H9 (cell line): ENCODE results near the gene LDLRAD4. TPM values are rescaled to one million over a fixed set of nuclear protein-coding genes. Genes with fewer than 3 reads are reported as not detected.

ENCODE experiments used
- DNase-seq: peaks from one replicate; pipeline ENCODE4 v3.0.0-alpha.2; 2017
- H2AFZ ChIP-seq: one replicate; pipeline ENCODE4 v1.6.1; 2013; ENCODE audit warnings: mild to moderate bottlenecking, low read length, control low read depth, moderate library complexity
- H2AK5ac ChIP-seq: 2 replicates; pipeline ENCODE4 v1.6.1; 2013; ENCODE audit warnings: low read length, control low read depth, mixed read lengths; ENCODE audit not compliant: insufficient read length
- H2BK120ac ChIP-seq: one replicate; pipeline ENCODE4 v1.6.1; 2013; ENCODE audit warnings: low read depth, mild to moderate bottlenecking, low read length, control low read depth, inconsistent platforms; ENCODE audit not compliant: poor library complexity, severe bottlenecking
- H2BK12ac ChIP-seq: 2 replicates; pipeline ENCODE4 v1.6.1; 2013; ENCODE audit warnings: low read length, control low read depth, mixed read lengths, low read depth; ENCODE audit not compliant: insufficient read length
- H2BK15ac ChIP-seq: 2 replicates; pipeline ENCODE4 v1.6.1; 2013; ENCODE audit warnings: low read depth, low read length, control low read depth
- H2BK20ac ChIP-seq: one replicate; pipeline ENCODE4 v1.6.1; 2013; ENCODE audit warnings: low read depth, mild to moderate bottlenecking, low read length, control low read depth, inconsistent platforms; ENCODE audit not compliant: poor library complexity, severe bottlenecking
- H2BK5ac ChIP-seq: 2 replicates; pipeline ENCODE4 v1.6.1; 2013; ENCODE audit warnings: low read length, control low read depth, mixed read lengths; ENCODE audit not compliant: insufficient read length
- H3K14ac ChIP-seq: 2 replicates; pipeline ENCODE4 v1.6.1; 2013; ENCODE audit warnings: low read length, control low read depth; ENCODE audit not compliant: insufficient read depth
- H3K18ac ChIP-seq: 2 replicates; pipeline ENCODE4 v1.6.1; 2013; ENCODE audit warnings: low read depth, mild to moderate bottlenecking, mixed read lengths, low read length, control low read depth; ENCODE audit not compliant: insufficient read length
- H3K23ac ChIP-seq: 2 replicates; pipeline ENCODE4 v1.6.1; 2013; ENCODE audit warnings: low read length, control low read depth, mixed read lengths, low read depth; ENCODE audit not compliant: insufficient read length
- H3K23me2 ChIP-seq: 2 replicates; pipeline ENCODE4 v1.6.1; 2013; ENCODE audit warnings: low read depth, mild to moderate bottlenecking, mixed read lengths, low read length, control low read depth; ENCODE audit not compliant: insufficient read length, poor library complexity, severe bottlenecking
- H3K27ac ChIP-seq: 2 replicates; pipeline ENCODE4 v1.5.1; 2013; ENCODE audit warnings: low read length, control low read depth, mixed read lengths, low read depth; ENCODE audit not compliant: insufficient read length
- H3K27me3 ChIP-seq: 2 replicates; pipeline ENCODE4 v1.6.1; 2013; ENCODE audit warnings: low read length, control low read depth, inconsistent platforms; ENCODE audit not compliant: insufficient read depth
- H3K4ac ChIP-seq: 2 replicates; pipeline ENCODE4 v1.6.1; 2013; ENCODE audit warnings: low read depth, mild to moderate bottlenecking, control low read depth, inconsistent platforms, low read length, moderate library complexity
- H3K4me1 ChIP-seq: 2 replicates; pipeline ENCODE4 v1.6.1; 2013; ENCODE audit warnings: low read length, control low read depth, inconsistent platforms; ENCODE audit not compliant: insufficient read depth
- H3K4me2 ChIP-seq: 2 replicates; pipeline ENCODE4 v1.6.1; 2013; ENCODE audit warnings: low read length, control low read depth, mixed read lengths; ENCODE audit not compliant: insufficient read length, insufficient read depth
- H3K56ac ChIP-seq: 2 replicates; pipeline ENCODE4 v1.6.1; 2013; ENCODE audit warnings: low read depth, mild to moderate bottlenecking, mixed read lengths, low read length, control low read depth; ENCODE audit not compliant: insufficient read length
- H3K79me1 ChIP-seq: 2 replicates; pipeline ENCODE4 v1.6.1; 2013; ENCODE audit warnings: low read depth, mild to moderate bottlenecking, moderate library complexity, low read length, control low read depth, inconsistent platforms; ENCODE audit not compliant: insufficient read depth, poor library complexity, severe bottlenecking
- H3K79me2 ChIP-seq: 2 replicates; pipeline ENCODE4 v1.6.1; 2013; ENCODE audit warnings: low read length, control low read depth, inconsistent platforms; ENCODE audit not compliant: insufficient read depth
- H3K9ac ChIP-seq: 2 replicates; pipeline ENCODE4 v1.6.1; 2013; ENCODE audit warnings: low read length, control low read depth, mixed read lengths; ENCODE audit not compliant: insufficient read length; ENCODE audit errors: extremely low read depth
- H3K9me3 ChIP-seq: one replicate; pipeline ENCODE4 v1.6.1; 2013; ENCODE audit warnings: low read depth, low read length, inconsistent platforms; ENCODE audit not compliant: control insufficient read depth
- H3T11ph ChIP-seq: one replicate; pipeline ENCODE4 v1.6.1; 2013; ENCODE audit warnings: mild to moderate bottlenecking, low read length, control low read depth, inconsistent platforms
- H4K20me1 ChIP-seq: one replicate; pipeline ENCODE4 v1.6.1; 2013; ENCODE audit not compliant: control insufficient read depth, insufficient read length, insufficient read depth
- H4K5ac ChIP-seq: 2 replicates; pipeline ENCODE4 v1.6.1; 2013; ENCODE audit warnings: low read depth, mild to moderate bottlenecking, mixed read lengths, low read length, control low read depth; ENCODE audit not compliant: insufficient read length
- H4K8ac ChIP-seq: replicated peaks from 2 replicates; pipeline ENCODE4 v1.6.1; 2013; ENCODE audit warnings: low read length, control low read depth, mixed read lengths, low read depth; ENCODE audit not compliant: insufficient read length
- H4K91ac ChIP-seq: 2 replicates; pipeline ENCODE4 v1.6.1; 2013; ENCODE audit warnings: low read depth, mild to moderate bottlenecking, moderate library complexity, mixed read lengths, low read length, control low read depth; ENCODE audit not compliant: insufficient read length
- H3K27ac Mint-ChIP-seq, 3 experiments: 2 replicates in 2 of 3; 3 replicates in 1 of 3; pipeline ENCODE4 v1.8.0; 2020 to 2021; ENCODE audit warnings: mixed read lengths in 3 of 3, mild to moderate bottlenecking in 1 of 3, moderate library complexity in 1 of 3
- H3K27me3 Mint-ChIP-seq: 2 replicates; pipeline ENCODE4 v1.8.0; 2021; ENCODE audit warnings: low read depth, mild to moderate bottlenecking, moderate library complexity, mixed read lengths
- H3K36me3 Mint-ChIP-seq, 3 experiments: 2 replicates in 2 of 3; 3 replicates in 1 of 3; pipeline ENCODE4 v1.8.0; 2020 to 2021; ENCODE audit warnings: low read depth in 3 of 3, mixed read lengths in 3 of 3; ENCODE audit not compliant: insufficient read depth in 1 of 3
- H3K4me1 Mint-ChIP-seq, 2 experiments: 2 replicates each; pipeline ENCODE4 v1.8.0; 2020; ENCODE audit warnings: mixed read lengths in 2 of 2
- H3K4me3 Mint-ChIP-seq, 2 experiments: 2 replicates in 1 of 2; 3 replicates in 1 of 2; pipeline ENCODE4 v1.8.0; 2020 to 2021; ENCODE audit warnings: mild to moderate bottlenecking in 2 of 2, mixed read lengths in 2 of 2, moderate library complexity in 1 of 2
- H3K9me3 Mint-ChIP-seq, 2 experiments: 2 replicates in 1 of 2; 3 replicates in 1 of 2; pipeline ENCODE4 v1.8.0; 2020; ENCODE audit warnings: mild to moderate bottlenecking in 2 of 2, mixed read lengths in 2 of 2, moderate library complexity in 1 of 2
- WGBS: extraction: QIAGEN DNeasy Blood & Tissue Kit; methylation state at CpG from one replicate; pipeline ENCODE4 v1.1.7; 2013; ENCODE audit warnings: missing lambda C conversion rate, low lambda C conversion rate, mixed read lengths; ENCODE audit not compliant: insufficient read length; ENCODE audit errors: extremely low coverage; 5-methylcytosine and 5-hydroxymethylcytosine counted together
- total RNA-seq: library from RNA; stranded (reverse); gene quantifications from 2 replicates; pipeline ENCODE4 v1.2.1, GENCODE V29; 2021
- TF ChIP-seq, protein P1 (sequence below): fragments of 200-600 bp; sonication (generic); conservative IDR thresholded peaks from 3 replicates; pipeline ENCODE4 v1.8.0; 2021; ENCODE audit warnings: antibody characterized with exemption, mild to moderate bottlenecking

The LDLRAD4 gene
- total RNA-seq, 1 experiment from 2014 or later = 3.9 TPM

DNA sequence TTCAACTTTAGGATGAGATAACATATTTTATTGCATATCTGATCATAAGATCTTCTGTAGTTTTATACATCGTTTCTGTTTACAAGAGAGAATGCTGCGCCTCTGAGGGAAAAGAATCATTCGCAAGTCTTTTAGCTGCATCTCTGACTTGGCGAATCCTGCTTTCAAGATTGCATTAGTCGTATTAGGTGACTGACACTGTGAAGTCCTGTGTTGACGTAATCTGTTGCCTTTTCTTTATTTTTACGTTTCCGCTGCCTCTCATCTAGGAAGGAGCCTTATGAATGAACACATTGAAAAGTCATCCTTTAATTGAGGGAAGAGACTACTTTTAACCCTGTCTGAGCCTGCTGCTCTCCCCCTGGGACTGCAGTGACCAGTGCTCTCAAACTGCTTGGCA is 101.5 kb downstream of the LDLRAD4 start:
- no peaks in the 10 kb centered on the region for H3K23me2 ChIP-seq
- no peak overlapping the region for H3K4ac ChIP-seq
- H2BK15ac ChIP-seq = no peak overlapping the region
- H3K36me3 Mint-ChIP-seq = peaks cover 9 to 16% (median 12%) of the 10 kb centered on the region in 3 experiments; a peak in 6 of 7 replicates
- whole genome bisulfite sequencing = no CpG with 5 or more reads among the region's 8 CpGs
- H3K27me3 ChIP-seq = no peaks in the 10 kb centered on the region
- no peaks in the 10 kb centered on the region for H4K20me1 ChIP-seq
- no peak overlapping the region for H3K56ac ChIP-seq
- H3K23ac ChIP-seq = no peak overlapping the region
- TF ChIP-seq, protein P1, sequence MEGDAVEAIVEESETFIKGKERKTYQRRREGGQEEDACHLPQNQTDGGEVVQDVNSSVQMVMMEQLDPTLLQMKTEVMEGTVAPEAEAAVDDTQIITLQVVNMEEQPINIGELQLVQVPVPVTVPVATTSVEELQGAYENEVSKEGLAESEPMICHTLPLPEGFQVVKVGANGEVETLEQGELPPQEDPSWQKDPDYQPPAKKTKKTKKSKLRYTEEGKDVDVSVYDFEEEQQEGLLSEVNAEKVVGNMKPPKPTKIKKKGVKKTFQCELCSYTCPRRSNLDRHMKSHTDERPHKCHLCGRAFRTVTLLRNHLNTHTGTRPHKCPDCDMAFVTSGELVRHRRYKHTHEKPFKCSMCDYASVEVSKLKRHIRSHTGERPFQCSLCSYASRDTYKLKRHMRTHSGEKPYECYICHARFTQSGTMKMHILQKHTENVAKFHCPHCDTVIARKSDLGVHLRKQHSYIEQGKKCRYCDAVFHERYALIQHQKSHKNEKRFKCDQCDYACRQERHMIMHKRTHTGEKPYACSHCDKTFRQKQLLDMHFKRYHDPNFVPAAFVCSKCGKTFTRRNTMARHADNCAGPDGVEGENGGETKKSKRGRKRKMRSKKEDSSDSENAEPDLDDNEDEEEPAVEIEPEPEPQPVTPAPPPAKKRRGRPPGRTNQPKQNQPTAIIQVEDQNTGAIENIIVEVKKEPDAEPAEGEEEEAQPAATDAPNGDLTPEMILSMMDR = no peak
- H3K4me2 ChIP-seq = no peak overlapping the region
- H3K14ac ChIP-seq = no peak overlapping the region
- no peaks in the 10 kb centered on the region for H3K4me1 ChIP-seq
- H2BK5ac ChIP-seq = no peak overlapping the region
- peaks cover 5 to 15% of the 10 kb centered on the region in 2 experiments for H3K4me1 Mint-ChIP-seq
- H3K9me3 Mint-ChIP-seq = peaks cover 14 to 18% of the 10 kb centered on the region in 2 experiments
- no peak overlapping the region for H3K4me3 Mint-ChIP-seq
- H4K5ac ChIP-seq = no peak overlapping the region
- H3K79me1 ChIP-seq = no peaks in the 10 kb centered on the region
- no peak overlapping the region for H2BK20ac ChIP-seq
- no peak overlapping the region for H2AK5ac ChIP-seq
- no peak overlapping the region for H2BK12ac ChIP-seq
- H3K9me3 ChIP-seq = no peaks in the 10 kb centered on the region
- no peak overlapping the region for H3K27ac ChIP-seq
- no peak overlapping the region for H2AFZ ChIP-seq
- no peak overlapping the region for H2BK120ac ChIP-seq
- H3K9ac ChIP-seq = no peak overlapping the region
- H4K8ac ChIP-seq = no peak overlapping the region
- no peak overlapping the region for H4K91ac ChIP-seq
- H3T11ph ChIP-seq = no peak overlapping the region
- no peaks in the 10 kb centered on the region for H3K79me2 ChIP-seq
- 0 out of 7 replicates have a peak overlapping the region, but pooled peaks of 1 of the 3 experiments have one; percentile 7 for H3K27ac Mint-ChIP-seq
- DNase-seq = no peak
- H3K27me3 Mint-ChIP-seq = peaks cover 1% of the 10 kb centered on the region; the same call in 1 of the 2 replicates
- H3K18ac ChIP-seq = no peak overlapping the region
